HG03066 (cell line): ENCODE results near the gene PDE2A.

ENCODE experiments used
- ATAC-seq: cut with Tn5 transposase; IDR thresholded peaks from one replicate; pipeline ENCODE4 v1.9.1; 2021; ENCODE audit warnings: low read depth; ENCODE audit not compliant: unreplicated experiment

Gene PDE2A

GRCh38 chr11:72595292-72595684, 78.9 kb downstream of the PDE2A start:
- ATAC-seq, result no peak

GRCh38 chr11:72594493-72595291, 79.5 kb downstream of the PDE2A start:
- ATAC-seq, result no peak

GRCh38 chr11:72592698-72593495, 81.3 kb downstream of the PDE2A start:
- no peak for ATAC-seq

GRCh38 chr11:72591785-72592502, 82.3 kb downstream of the PDE2A start:
- no peak for ATAC-seq

GRCh38 chr11:72591023-72591422, 83.2 kb downstream of the PDE2A start:
- no peak for ATAC-seq

GRCh38 chr11:72589802-72590761, 84.1 kb downstream of the PDE2A start:
- no peak for ATAC-seq

- no peak for ATAC-seq
These were observed 85.5 kb downstream of the PDE2A start for GRCh38 chr11:72588421-72589410.

GRCh38 chr11:72587696-72588095, 86.5 kb downstream of the PDE2A start:
- ATAC-seq, result no peak

- ATAC-seq, result no peak
These were observed 87.7 kb downstream of the PDE2A start for GRCh38 chr11:72586321-72587090.

- ATAC-seq, result no peak
These were observed 88.4 kb downstream of the PDE2A start for GRCh38 chr11:72585762-72586311.

- no peak for ATAC-seq
These were observed 89.2 kb downstream of the PDE2A start for GRCh38 chr11:72584939-72585597.

GRCh38 chr11:72584293-72584938, 89.8 kb downstream of the PDE2A start:
- ATAC-seq, result no peak

GRCh38 chr11:72583616-72584292, 90.5 kb downstream of the PDE2A start:
- no peak for ATAC-seq

- ATAC-seq, result no peak
These were observed 91.1 kb downstream of the PDE2A start for GRCh38 chr11:72583177-72583553.

- ATAC-seq, result no peak
These were observed 91.7 kb downstream of the PDE2A start for GRCh38 chr11:72582206-72583176.
